ENCODE data around the gene ESRRA. TPM values are rescaled to one million over a fixed set of nuclear protein-coding genes. Genes with fewer than 3 reads are reported as not detected.

The ESRRA gene
- total and polyA plus RNA-seq, 9 of the 15 experiments (the other 6 are each of a cell fraction or from before 2014, with no cell fraction given) = 0.27 to 89.7 (median 23.7) TPM

DNA sequence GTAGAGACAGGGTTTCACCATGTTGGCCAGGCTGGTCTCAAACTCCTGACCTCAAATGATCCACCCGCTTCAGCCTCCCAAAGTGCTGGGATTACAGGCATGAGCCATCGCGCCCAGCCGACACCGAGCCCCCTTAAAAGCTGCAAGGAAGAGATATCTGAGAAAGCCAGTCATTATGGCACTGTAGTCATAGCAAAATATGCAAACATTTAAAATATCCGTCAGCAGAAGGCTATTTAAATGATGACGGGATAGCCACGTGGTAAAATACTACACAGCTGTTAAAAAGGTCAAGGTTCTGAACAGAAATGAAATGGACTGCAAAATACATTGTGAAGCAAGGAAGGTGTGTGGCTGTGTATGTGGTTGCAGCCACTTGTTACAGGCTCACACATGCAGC is 28.2 kb downstream of the ESRRA start:
- BruUV-seq (replicated peaks) = no TSS peak
- no peaks in the 10 kb centered on the region for H3K27me3 ChIP-seq (ENCODE audit: control insufficient read depth in 2 of 2, insufficient read depth in 2 of 2, low read length in 2 of 2)
- no peak overlapping the region for H3K9ac ChIP-seq (ENCODE audit: insufficient read depth in 1 of 2, low read depth in 2 of 2, low read length in 2 of 2)
- no peak overlapping the region for H2AFZ ChIP-seq (ENCODE audit: low read depth, low read length)
- intact Hi-C loops (cut with micrococcal nuclease) (no loop called here), in situ Hi-C loops (cut with MboI) (no loop called here)
- DNase-seq (ENCODE audit: extremely low read depth in 1 of 4, low spot score in 3 of 4) (no peak), ATAC-seq (no peak), FAIRE-seq (no peak)
- no peak overlapping the region for H3K27ac ChIP-seq (ENCODE audit: extremely low read depth, low read depth, low read length)
- ChIA-PET POLR2A (interaction anchor here (1.2 to 1.6 kb wide), 2 partner anchors 9 to 16 kb away, joined by 3 to 6 read pairs; partner anchors contain the start of genes PRDX5 and TRMT112), CTCF (ENCODE audit: low intra/inter-chr PET ratio) (no interaction called here)
- H3K4me3 ChIP-seq = no peak overlapping the region
- H3K9me1 ChIP-seq (ENCODE audit: control insufficient read depth, insufficient read depth, low read length) = no peaks in the 10 kb centered on the region
- H4K20me1 ChIP-seq (replicated peaks; ENCODE audit: control insufficient read depth, insufficient read depth, low read length) = no peaks in the 10 kb centered on the region
- 35% methylated on average over 8 of the region's 8 CpGs for WGBS (ENCODE audit: insufficient coverage, low coverage, missing lambda C conversion rate)
- no peak overlapping the region for H3K4me2 ChIP-seq (ENCODE audit: insufficient read depth, low read length)
- H3K79me2 ChIP-seq (ENCODE audit: control insufficient read depth, insufficient read depth, low read length) = no peaks in the 10 kb centered on the region
- no peaks in the 10 kb centered on the region; the same call in 1 of the 2 replicates for H3K9me3 ChIP-seq (replicated peaks; ENCODE audit: control insufficient read depth, insufficient read depth, low read depth, low read length)
- peaks cover 39 to 50% of the 10 kb centered on the region in 2 experiments for H3K4me1 ChIP-seq (replicated peaks in 1 of 2; ENCODE audit: control insufficient read depth in 2 of 2, insufficient read depth in 2 of 2, low read length in 2 of 2)
- H3K36me3 ChIP-seq (ENCODE audit: control insufficient read depth, insufficient read depth, low read length) = no peaks in the 10 kb centered on the region; the same call in 2 of the 3 replicates
- TF ChIP-seq ELF1 (tag; IDR thresholded peaks at IDR 0.05) (no peak), SIN3A (IDR thresholded peaks at IDR 0.05; ENCODE audit: borderline replicate concordance in 2 of 2, control insufficient read depth in 1 of 2, low read depth in 2 of 2, low read length in 2 of 2) (no peak), U2AF2 (optimal IDR thresholded peaks at IDR 0.05; ENCODE audit: low read depth, low read length) (no peak), FOXJ2 (tag; IDR thresholded peaks at IDR 0.05) (no peak), HMG20A (CRISPR knock-in tag; conservative IDR thresholded peaks at IDR 0.05) (no peak), FIP1L1 (IDR thresholded peaks at IDR 0.05; ENCODE audit: low read depth, low read length, poor library complexity, severe bottlenecking) (no peak), TAL1 (IDR thresholded peaks at IDR 0.05) (peak; percentile 68), CBFA2T2 (conservative IDR thresholded peaks at IDR 0.05) (peak; percentile 73), MEIS2 (IDR thresholded peaks at IDR 0.05; ENCODE audit: partially characterized antibody) (peak; percentile 32)
- TF ChIP-seq, protein P1, sequence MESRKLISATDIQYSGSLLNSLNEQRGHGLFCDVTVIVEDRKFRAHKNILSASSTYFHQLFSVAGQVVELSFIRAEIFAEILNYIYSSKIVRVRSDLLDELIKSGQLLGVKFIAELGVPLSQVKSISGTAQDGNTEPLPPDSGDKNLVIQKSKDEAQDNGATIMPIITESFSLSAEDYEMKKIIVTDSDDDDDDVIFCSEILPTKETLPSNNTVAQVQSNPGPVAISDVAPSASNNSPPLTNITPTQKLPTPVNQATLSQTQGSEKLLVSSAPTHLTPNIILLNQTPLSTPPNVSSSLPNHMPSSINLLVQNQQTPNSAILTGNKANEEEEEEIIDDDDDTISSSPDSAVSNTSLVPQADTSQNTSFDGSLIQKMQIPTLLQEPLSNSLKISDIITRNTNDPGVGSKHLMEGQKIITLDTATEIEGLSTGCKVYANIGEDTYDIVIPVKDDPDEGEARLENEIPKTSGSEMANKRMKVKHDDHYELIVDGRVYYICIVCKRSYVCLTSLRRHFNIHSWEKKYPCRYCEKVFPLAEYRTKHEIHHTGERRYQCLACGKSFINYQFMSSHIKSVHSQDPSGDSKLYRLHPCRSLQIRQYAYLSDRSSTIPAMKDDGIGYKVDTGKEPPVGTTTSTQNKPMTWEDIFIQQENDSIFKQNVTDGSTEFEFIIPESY (CRISPR knock-in tag; IDR thresholded peaks at IDR 0.05) = peak; percentile 93
- TF ChIP-seq, protein P2, sequence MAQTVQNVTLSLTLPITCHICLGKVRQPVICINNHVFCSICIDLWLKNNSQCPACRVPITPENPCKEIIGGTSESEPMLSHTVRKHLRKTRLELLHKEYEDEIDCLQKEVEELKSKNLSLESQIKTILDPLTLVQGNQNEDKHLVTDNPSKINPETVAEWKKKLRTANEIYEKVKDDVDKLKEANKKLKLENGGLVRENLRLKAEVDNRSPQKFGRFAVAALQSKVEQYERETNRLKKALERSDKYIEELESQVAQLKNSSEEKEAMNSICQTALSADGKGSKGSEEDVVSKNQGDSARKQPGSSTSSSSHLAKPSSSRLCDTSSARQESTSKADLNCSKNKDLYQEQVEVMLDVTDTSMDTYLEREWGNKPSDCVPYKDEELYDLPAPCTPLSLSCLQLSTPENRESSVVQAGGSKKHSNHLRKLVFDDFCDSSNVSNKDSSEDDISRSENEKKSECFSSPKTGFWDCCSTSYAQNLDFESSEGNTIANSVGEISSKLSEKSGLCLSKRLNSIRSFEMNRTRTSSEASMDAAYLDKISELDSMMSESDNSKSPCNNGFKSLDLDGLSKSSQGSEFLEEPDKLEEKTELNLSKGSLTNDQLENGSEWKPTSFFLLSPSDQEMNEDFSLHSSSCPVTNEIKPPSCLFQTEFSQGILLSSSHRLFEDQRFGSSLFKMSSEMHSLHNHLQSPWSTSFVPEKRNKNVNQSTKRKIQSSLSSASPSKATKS (CRISPR knock-in tag; IDR thresholded peaks at IDR 0.05) = no peak
- TF ChIP-seq, protein P3, sequence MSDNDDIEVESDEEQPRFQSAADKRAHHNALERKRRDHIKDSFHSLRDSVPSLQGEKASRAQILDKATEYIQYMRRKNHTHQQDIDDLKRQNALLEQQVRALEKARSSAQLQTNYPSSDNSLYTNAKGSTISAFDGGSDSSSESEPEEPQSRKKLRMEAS (CRISPR knock-in tag; IDR thresholded peaks at IDR 0.05) = peak; percentile 68
- TF ChIP-seq, protein P4, sequence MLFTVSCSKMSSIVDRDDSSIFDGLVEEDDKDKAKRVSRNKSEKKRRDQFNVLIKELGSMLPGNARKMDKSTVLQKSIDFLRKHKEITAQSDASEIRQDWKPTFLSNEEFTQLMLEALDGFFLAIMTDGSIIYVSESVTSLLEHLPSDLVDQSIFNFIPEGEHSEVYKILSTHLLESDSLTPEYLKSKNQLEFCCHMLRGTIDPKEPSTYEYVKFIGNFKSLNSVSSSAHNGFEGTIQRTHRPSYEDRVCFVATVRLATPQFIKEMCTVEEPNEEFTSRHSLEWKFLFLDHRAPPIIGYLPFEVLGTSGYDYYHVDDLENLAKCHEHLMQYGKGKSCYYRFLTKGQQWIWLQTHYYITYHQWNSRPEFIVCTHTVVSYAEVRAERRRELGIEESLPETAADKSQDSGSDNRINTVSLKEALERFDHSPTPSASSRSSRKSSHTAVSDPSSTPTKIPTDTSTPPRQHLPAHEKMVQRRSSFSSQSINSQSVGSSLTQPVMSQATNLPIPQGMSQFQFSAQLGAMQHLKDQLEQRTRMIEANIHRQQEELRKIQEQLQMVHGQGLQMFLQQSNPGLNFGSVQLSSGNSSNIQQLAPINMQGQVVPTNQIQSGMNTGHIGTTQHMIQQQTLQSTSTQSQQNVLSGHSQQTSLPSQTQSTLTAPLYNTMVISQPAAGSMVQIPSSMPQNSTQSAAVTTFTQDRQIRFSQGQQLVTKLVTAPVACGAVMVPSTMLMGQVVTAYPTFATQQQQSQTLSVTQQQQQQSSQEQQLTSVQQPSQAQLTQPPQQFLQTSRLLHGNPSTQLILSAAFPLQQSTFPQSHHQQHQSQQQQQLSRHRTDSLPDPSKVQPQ (CRISPR knock-in tag; IDR thresholded peaks at IDR 0.05; ENCODE audit: borderline replicate concordance) = no peak
- TF ChIP-seq, protein P5, sequence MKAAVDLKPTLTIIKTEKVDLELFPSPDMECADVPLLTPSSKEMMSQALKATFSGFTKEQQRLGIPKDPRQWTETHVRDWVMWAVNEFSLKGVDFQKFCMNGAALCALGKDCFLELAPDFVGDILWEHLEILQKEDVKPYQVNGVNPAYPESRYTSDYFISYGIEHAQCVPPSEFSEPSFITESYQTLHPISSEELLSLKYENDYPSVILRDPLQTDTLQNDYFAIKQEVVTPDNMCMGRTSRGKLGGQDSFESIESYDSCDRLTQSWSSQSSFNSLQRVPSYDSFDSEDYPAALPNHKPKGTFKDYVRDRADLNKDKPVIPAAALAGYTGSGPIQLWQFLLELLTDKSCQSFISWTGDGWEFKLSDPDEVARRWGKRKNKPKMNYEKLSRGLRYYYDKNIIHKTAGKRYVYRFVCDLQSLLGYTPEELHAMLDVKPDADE (conservative IDR thresholded peaks at IDR 0.05; ENCODE audit: control insufficient read depth, low read depth, low read length) = no peak
